K562 treated with DMSO at 1 percent for 24 hours (cell line): ENCODE measurements around the gene MRPL14. TPM values are rescaled to one million over a fixed set of nuclear protein-coding genes. Genes with fewer than 3 reads are reported as not detected.

Experiments
- total RNA-seq: library from RNA; unstranded; fragments of 300-600 nt; gene quantifications from 2 replicates; pipeline ENCODE4 v1.2.3, GENCODE V29; 2022; ENCODE audit warnings: low read depth; ENCODE audit not compliant: insufficient read depth

The MRPL14 gene
- total RNA-seq: 141 and 161 TPM in 2 replicates

GRCh38 chr6:44127186-44128019 lies at the start of gene MRPL14, which contains the start of gene TMEM63B:
Gene MRPL14 (minus strand): TSS chr6:44127452. CDS start chr6:44116611, 10,841 bp downstream.
Gene TMEM63B (plus strand): TSS chr6:44127554. CDS start chr6:44134585, 7,031 bp downstream.

GRCh38 chr6:44158770-44159228 lies 31.5 kb upstream of the MRPL14 start, which contains the start of gene CAPN11:
Gene CAPN11 (plus strand): TSS chr6:44158820. CDS start chr6:44158849, 29 bp downstream.

Other genes starting within 250 kb of the MRPL14 start
- gene TMEM63B, start 102 bp upstream of the MRPL14 start, total RNA-seq: 62.8 and 66.6 TPM in 2 replicates
- gene CAPN11, start 31.4 kb upstream of the MRPL14 start, total RNA-seq: not detected in 2 replicates
- gene MYMX, start 89.5 kb upstream of the MRPL14 start, total RNA-seq: not detected in 2 replicates
- gene SLC29A1, start 96.1 kb upstream of the MRPL14 start, total RNA-seq: 193 and 196 TPM in 2 replicates
- gene HSP90AB1, start 119.6 kb upstream of the MRPL14 start, total RNA-seq: 1,001 and 1,023 TPM in 2 replicates
- 96.5 and 104 TPM in 2 replicates for gene SLC35B2, start 130.1 kb upstream of the MRPL14 start, total RNA-seq
- 52.3 and 56.0 TPM in 2 replicates for gene NFKBIE, start 138.1 kb upstream of the MRPL14 start, total RNA-seq
- gene TMEM151B, start 143.0 kb upstream of the MRPL14 start, total RNA-seq: not detected in 2 replicates
- 26.6 and 27.1 TPM in 2 replicates for gene AARS2, start 185.9 kb upstream of the MRPL14 start, total RNA-seq
- gene SPATS1, start 215.2 kb upstream of the MRPL14 start, total RNA-seq: not detected in 2 replicates